GM23338 (cell line): ENCODE results near the gene GNG12.

Source experiments
- CTCF ChIP-seq, 2 experiments: fragments of 200-600 bp in 1 of 2; sonication (generic) in 1 of 2; conservative IDR thresholded peaks; 2 replicates each; pipeline versions ENCODE4 v1.5.1 to v1.6.1; 2016 to 2017; ENCODE audit warnings: antibody characterized with exemption in 2 of 2, low read depth in 2 of 2, mild to moderate bottlenecking in 2 of 2, moderate library complexity in 1 of 2
- EZH2 ChIP-seq: fragments of 200-600 bp; sonication (generic); IDR thresholded peaks from one replicate; pipeline ENCODE4 v1.8.0; 2017; ENCODE audit warnings: antibody characterized with exemption, mild to moderate bottlenecking, low read depth; ENCODE audit not compliant: unreplicated experiment
- JUNB ChIP-seq: IDR thresholded peaks from one replicate; pipeline ENCODE4 v1.6.1; 2016; ENCODE audit warnings: antibody characterized with exemption; ENCODE audit not compliant: unreplicated experiment
- POLR2AphosphoS5 ChIP-seq: IDR thresholded peaks from 2 replicates; pipeline ENCODE4 v1.6.1; 2016; ENCODE audit warnings: antibody characterized with exemption, low read depth

DNA sequence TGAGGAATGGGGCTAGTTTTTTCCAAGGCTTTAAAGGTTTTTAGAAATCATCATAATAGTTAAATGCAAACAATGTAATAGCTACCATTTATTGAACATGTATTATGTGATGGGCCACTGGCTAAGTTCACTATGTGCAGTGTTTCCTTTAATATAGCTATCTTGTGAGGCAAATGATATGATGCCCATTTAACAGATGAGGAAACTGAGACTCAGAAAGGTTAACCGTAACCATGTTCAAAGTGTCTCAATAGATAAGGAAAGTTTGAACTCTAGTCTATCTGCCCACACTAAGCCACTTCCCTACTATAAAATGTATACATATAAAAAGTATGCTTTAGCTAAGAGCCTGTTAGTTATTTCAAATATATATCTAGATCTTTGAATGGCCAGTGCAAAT is 64.8 kb downstream of the GNG12 start:
- TF ChIP-seq POLR2AphosphoS5 (no peak), CTCF (conservative IDR thresholded peaks at IDR 0.05; ENCODE audit: low read depth in 2 of 2) (no peak), EZH2 (no peak), JUNB (no peak)
